ENCODE measurements around the gene SSBP4. TPM values are rescaled to one million over a fixed set of nuclear protein-coding genes. Genes with fewer than 3 reads are reported as not detected.

The SSBP4 gene
- total and polyA plus RNA-seq, 4 donors, result 4.0 to 19.0 (median 11.5) TPM

GRCh38 chr19:18473003-18473705, 54.0 kb downstream of the SSBP4 start (continued):
- TF ChIP-seq, protein P1, sequence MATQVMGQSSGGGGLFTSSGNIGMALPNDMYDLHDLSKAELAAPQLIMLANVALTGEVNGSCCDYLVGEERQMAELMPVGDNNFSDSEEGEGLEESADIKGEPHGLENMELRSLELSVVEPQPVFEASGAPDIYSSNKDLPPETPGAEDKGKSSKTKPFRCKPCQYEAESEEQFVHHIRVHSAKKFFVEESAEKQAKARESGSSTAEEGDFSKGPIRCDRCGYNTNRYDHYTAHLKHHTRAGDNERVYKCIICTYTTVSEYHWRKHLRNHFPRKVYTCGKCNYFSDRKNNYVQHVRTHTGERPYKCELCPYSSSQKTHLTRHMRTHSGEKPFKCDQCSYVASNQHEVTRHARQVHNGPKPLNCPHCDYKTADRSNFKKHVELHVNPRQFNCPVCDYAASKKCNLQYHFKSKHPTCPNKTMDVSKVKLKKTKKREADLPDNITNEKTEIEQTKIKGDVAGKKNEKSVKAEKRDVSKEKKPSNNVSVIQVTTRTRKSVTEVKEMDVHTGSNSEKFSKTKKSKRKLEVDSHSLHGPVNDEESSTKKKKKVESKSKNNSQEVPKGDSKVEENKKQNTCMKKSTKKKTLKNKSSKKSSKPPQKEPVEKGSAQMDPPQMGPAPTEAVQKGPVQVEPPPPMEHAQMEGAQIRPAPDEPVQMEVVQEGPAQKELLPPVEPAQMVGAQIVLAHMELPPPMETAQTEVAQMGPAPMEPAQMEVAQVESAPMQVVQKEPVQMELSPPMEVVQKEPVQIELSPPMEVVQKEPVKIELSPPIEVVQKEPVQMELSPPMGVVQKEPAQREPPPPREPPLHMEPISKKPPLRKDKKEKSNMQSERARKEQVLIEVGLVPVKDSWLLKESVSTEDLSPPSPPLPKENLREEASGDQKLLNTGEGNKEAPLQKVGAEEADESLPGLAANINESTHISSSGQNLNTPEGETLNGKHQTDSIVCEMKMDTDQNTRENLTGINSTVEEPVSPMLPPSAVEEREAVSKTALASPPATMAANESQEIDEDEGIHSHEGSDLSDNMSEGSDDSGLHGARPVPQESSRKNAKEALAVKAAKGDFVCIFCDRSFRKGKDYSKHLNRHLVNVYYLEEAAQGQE (IDR thresholded peaks at IDR 0.05), result no peak
- no peak for TF ChIP-seq FOXA2 (IDR thresholded peaks at IDR 0.05)

- peak overlapping the region; percentile 54 to 55 for H3K27ac ChIP-seq (ENCODE audit: low read depth in 1 of 2, low read length in 2 of 2)
- DNase-seq (ENCODE audit: low spot score), result no peak
- H3K4me3 ChIP-seq (ENCODE audit: low read depth in 1 of 3, low read length in 3 of 3), result no peak overlapping the region
- peaks cover 0 to 4% (median 0%) of the 10 kb centered on the region in 4 donors for H3K36me3 ChIP-seq (ENCODE audit: control insufficient read depth in 4 of 4, insufficient read depth in 3 of 4, low read depth in 1 of 4, low read length in 3 of 4)
- no peak for TF ChIP-seq TAF1 (conservative IDR thresholded peaks at IDR 0.05)
- no peak for TF ChIP-seq SP1 (IDR thresholded peaks at IDR 0.05)
- TF ChIP-seq HNF4G (IDR thresholded peaks at IDR 0.05), result no peak
- no peak for TF ChIP-seq FOXA2 (IDR thresholded peaks at IDR 0.05)
- no peak for TF ChIP-seq JUND (IDR thresholded peaks at IDR 0.05)
- TF ChIP-seq, protein P2, sequence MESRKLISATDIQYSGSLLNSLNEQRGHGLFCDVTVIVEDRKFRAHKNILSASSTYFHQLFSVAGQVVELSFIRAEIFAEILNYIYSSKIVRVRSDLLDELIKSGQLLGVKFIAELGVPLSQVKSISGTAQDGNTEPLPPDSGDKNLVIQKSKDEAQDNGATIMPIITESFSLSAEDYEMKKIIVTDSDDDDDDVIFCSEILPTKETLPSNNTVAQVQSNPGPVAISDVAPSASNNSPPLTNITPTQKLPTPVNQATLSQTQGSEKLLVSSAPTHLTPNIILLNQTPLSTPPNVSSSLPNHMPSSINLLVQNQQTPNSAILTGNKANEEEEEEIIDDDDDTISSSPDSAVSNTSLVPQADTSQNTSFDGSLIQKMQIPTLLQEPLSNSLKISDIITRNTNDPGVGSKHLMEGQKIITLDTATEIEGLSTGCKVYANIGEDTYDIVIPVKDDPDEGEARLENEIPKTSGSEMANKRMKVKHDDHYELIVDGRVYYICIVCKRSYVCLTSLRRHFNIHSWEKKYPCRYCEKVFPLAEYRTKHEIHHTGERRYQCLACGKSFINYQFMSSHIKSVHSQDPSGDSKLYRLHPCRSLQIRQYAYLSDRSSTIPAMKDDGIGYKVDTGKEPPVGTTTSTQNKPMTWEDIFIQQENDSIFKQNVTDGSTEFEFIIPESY (IDR thresholded peaks at IDR 0.05), result no peak
- TF ChIP-seq MAX (IDR thresholded peaks at IDR 0.05), result no peak
- H3K9ac ChIP-seq (ENCODE audit: low read depth in 1 of 2, low read length in 2 of 2), result no peak overlapping the region
- peaks cover 18 to 55% (median 34%) of the 10 kb centered on the region in 4 donors for H3K4me1 ChIP-seq (ENCODE audit: control insufficient read depth in 4 of 4, insufficient read depth in 4 of 4, low read length in 3 of 4)
- no peaks in the 10 kb centered on the region for H3K9me3 ChIP-seq (ENCODE audit: control insufficient read depth in 4 of 4, low read length in 3 of 4)
- no peaks in the 10 kb centered on the region for H3K27me3 ChIP-seq (ENCODE audit: control insufficient read depth in 4 of 4, insufficient read depth in 4 of 4, low read length in 3 of 4)
- WGBS, result 94% methylated on average over 8 of the region's 8 CpGs
Measured at GRCh38 chr19:18473706-18474087, 54.5 kb downstream of the SSBP4 start.

DNA sequence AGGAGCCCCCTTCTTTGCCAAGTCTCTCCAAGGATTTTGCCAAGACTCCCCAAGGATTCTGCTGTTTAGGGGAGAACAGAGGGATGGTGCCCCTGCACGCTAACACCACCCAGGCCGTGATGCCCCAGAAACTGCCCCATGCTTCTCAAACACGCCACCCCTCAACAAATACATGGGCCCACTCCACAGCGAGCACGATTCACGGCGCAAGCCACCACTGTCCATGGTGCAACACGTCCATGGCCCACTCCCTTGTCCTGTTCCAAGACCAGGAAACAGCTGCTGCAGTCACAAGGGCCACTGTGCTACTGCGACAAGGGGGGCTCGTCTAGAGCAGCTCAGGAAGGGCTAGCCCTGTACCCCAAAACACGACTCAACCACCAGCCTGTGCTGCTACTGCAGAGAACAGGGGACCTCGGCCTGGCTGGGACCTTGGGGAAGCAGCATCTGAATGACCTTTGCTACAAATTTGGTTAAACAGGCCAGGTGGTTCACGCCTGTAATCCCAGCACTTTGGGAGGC, 55.2 kb downstream of the SSBP4 start:
- peak overlapping the region; percentile 54 to 55 for H3K27ac ChIP-seq (ENCODE audit: low read depth in 1 of 2, low read length in 2 of 2)
- peaks cover 18 to 53% (median 34%) of the 10 kb centered on the region in 4 donors for H3K4me1 ChIP-seq (ENCODE audit: control insufficient read depth in 4 of 4, insufficient read depth in 4 of 4, low read length in 3 of 4)
- TF ChIP-seq EGR1 (IDR thresholded peaks at IDR 0.05; ENCODE audit: low read depth in 2 of 2) (no peak), MAX (IDR thresholded peaks at IDR 0.05) (no peak), FOXA1 (IDR thresholded peaks at IDR 0.05) (no peak), SP1 (IDR thresholded peaks at IDR 0.05) (no peak), CTCF (IDR thresholded peaks at IDR 0.05; ENCODE audit: low read depth, low read length, missing input control) (no peak), RXRA (IDR thresholded peaks at IDR 0.05) (no peak), TAF1 (conservative IDR thresholded peaks at IDR 0.05) (no peak), HNF4G (IDR thresholded peaks at IDR 0.05) (no peak), YY1 (IDR thresholded peaks at IDR 0.05) (no peak), ATF3 (IDR thresholded peaks at IDR 0.05) (no peak), FOXA2 (IDR thresholded peaks at IDR 0.05) (no peak)
- TF ChIP-seq, protein P1 (IDR thresholded peaks at IDR 0.05), result no peak
- 91% methylated on average over 13 of the region's 13 CpGs for WGBS
- H3K36me3 ChIP-seq (ENCODE audit: control insufficient read depth in 4 of 4, insufficient read depth in 3 of 4, low read depth in 1 of 4, low read length in 3 of 4), result peaks cover 0 to 4% (median 0%) of the 10 kb centered on the region in 4 donors
- DNase-seq (ENCODE audit: low spot score), result no peak
- no peak overlapping the region for H3K9ac ChIP-seq (ENCODE audit: low read depth in 1 of 2, low read length in 2 of 2)
- no peaks in the 10 kb centered on the region for H3K9me3 ChIP-seq (ENCODE audit: control insufficient read depth in 4 of 4, low read length in 3 of 4)
- H3K4me3 ChIP-seq (ENCODE audit: low read depth in 1 of 3, low read length in 3 of 3), result no peak overlapping the region
- H3K27me3 ChIP-seq (ENCODE audit: control insufficient read depth in 4 of 4, insufficient read depth in 4 of 4, low read length in 3 of 4), result no peaks in the 10 kb centered on the region
